Smooth muscle cell (in vitro differentiated cells): ENCODE data around the gene HECTD1. TPM values are rescaled to one million over a fixed set of nuclear protein-coding genes. Genes with fewer than 3 reads are reported as not detected.
"Not testable (repeated sequence)": the region's sequence is repeated elsewhere in the genome, so short reads cannot be mapped to it uniquely, and the experiment has no call there.

Experiments
- DNase-seq: peaks from one replicate; lab custom pipeline; 2025; ENCODE audit not compliant: unreplicated experiment; lab: John Stamatoyannopoulos, UW
- H2AFZ ChIP-seq: fragments of 200-600 bp; sonication (generic); 2 replicates; pipeline ENCODE4 v1.6.0; 2016; ENCODE audit warnings: antibody characterized with exemption, low read depth, mild to moderate bottlenecking
- H3F3A ChIP-seq: fragments of 200-600 bp; sonication (generic); 2 replicates; pipeline ENCODE4 v1.6.0; 2017; ENCODE audit warnings: antibody characterized with exemption, low read depth
- H3K27ac ChIP-seq: fragments of 200-600 bp; sonication (generic); 2 replicates; pipeline ENCODE4 v1.5.1; 2016; ENCODE audit warnings: low read depth, mild to moderate bottlenecking
- H3K27me3 ChIP-seq: fragments of 200-600 bp; sonication (generic); 2 replicates; pipeline ENCODE4 v1.6.1; 2016; ENCODE audit warnings: low read depth, mild to moderate bottlenecking
- H3K36me3 ChIP-seq: fragments of 200-600 bp; sonication (generic); 2 replicates; pipeline ENCODE4 v1.5.1; 2016; ENCODE audit warnings: low read depth
- H3K4me1 ChIP-seq: fragments of 200-600 bp; sonication (generic); 2 replicates; pipeline ENCODE4 v1.5.1; 2016; ENCODE audit warnings: low read depth
- H3K4me2 ChIP-seq: fragments of 200-600 bp; sonication (generic); 2 replicates; pipeline ENCODE4 v1.6.0; 2016; ENCODE audit warnings: mild to moderate bottlenecking
- H3K4me3 ChIP-seq: fragments of 200-600 bp; sonication (generic); 2 replicates; pipeline ENCODE4 v1.5.1; 2016; ENCODE audit warnings: mild to moderate bottlenecking
- H3K79me2 ChIP-seq: fragments of 200-600 bp; sonication (generic); 2 replicates; pipeline ENCODE4 v1.6.0; 2016; ENCODE audit warnings: low read depth, mild to moderate bottlenecking
- H3K9ac ChIP-seq: fragments of 200-600 bp; sonication (generic); 2 replicates; pipeline ENCODE4 v1.6.0; 2016; ENCODE audit warnings: low read depth
- H3K9me3 ChIP-seq: fragments of 200-600 bp; sonication (generic); replicated peaks from 2 replicates; pipeline ENCODE4 v1.5.1; 2016; ENCODE audit warnings: low read depth
- H4K20me1 ChIP-seq: fragments of 200-600 bp; sonication (generic); 2 replicates; pipeline ENCODE4 v1.6.0; 2016; ENCODE audit warnings: low read depth
- CTCF ChIP-seq: fragments of 200-600 bp; sonication (generic); IDR thresholded peaks from 2 replicates; pipeline ENCODE4 v1.5.1; 2017; ENCODE audit warnings: borderline replicate concordance, mild to moderate bottlenecking, antibody characterized with exemption; ENCODE audit not compliant: insufficient read depth, poor library complexity, severe bottlenecking
- WGBS: methylation state at CpG from one replicate; pipeline ENCODE4 v1.1.7; 2016; ENCODE audit warnings: low lambda C conversion rate; 5-methylcytosine and 5-hydroxymethylcytosine counted together
- polyA plus RNA-seq: library from polyadenylated mRNA; unstranded; fragments of >200 nt; fragmentation: Nextera tagmentation; extraction: Ambion mirVana; gene quantifications from 2 replicates; pipeline ENCODE4 v1.2.1, GENCODE V29; 2016
- total RNA-seq: library from RNA; depleted of rRNA; stranded (reverse); fragments of >200 nt; gene quantifications from 2 replicates; pipeline ENCODE4 v1.2.3, GENCODE V29; 2014

Gene HECTD1
- total RNA-seq (116 and 145 TPM in 2 replicates), polyA plus RNA-seq (39.3 and 47.6 TPM in 2 replicates)

DNA sequence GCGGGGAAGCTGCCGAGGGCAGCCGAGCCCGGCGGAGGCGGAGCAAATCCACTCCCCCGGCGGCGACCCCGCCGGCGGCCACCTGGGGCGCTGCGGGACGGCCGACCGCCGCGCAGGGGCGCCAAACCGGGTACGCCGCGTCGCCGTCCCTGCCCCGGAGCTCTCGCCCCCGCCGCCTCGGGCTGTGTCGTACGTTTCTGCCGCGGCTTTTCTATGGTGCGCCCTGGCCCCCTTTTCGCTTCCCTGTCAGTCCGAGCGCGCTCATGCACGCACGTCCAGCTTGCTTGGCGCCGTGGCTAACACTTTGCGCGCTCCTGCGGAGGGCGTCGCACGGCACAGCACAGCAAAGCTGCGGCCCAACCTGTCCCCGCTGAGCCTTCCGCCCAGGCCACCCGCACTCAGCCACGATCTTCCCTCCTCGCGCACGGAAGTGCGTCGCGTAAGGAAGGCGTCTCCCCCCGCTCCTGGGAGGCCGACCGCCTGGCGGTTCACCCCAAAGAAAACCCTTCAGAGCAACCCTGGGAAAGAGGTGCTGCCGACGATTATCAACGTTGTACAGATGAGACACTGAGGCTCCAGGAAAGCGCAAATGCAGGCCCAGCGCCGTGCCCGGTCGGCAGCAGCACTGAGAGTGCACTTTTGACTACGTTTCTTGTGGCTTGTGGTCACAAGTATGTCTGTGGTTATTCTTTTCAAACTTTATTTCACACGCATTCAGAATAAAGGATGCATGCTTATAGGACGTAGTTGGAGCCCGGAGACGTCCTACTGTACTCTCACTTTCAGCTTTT, at the start of gene HECTD1:
HECTD1 (minus strand) TSS at position 39 of the 791 bp plus-strand sequence. CDS start 1,857 bp downstream, outside the sequence.
- Histone ChIP-seq H3K4me3 (peak within 1 kb of the TSS; percentile 85), H3K36me3 (no peaks in the 10 kb centered on the region), H3K4me1 (peaks cover 22% of the 10 kb centered on the region), H3K9me3 (no peaks in the 10 kb centered on the region), H3K4me2 (peak within 1 kb of the TSS; percentile 86), H3F3A (peaks cover 5% of the 10 kb centered on the region), H3K79me2 (peaks cover 41% of the 10 kb centered on the region), H3K9ac (peak within 1 kb of the TSS; percentile 99), H4K20me1 (peaks cover 34% of the 10 kb centered on the region), H2AFZ (peak within 1 kb of the TSS; percentile 84), H3K27ac (peak within 1 kb of the TSS; percentile 98), H3K27me3 (no peaks in the 10 kb centered on the region)
- peak; percentile 67 for TF ChIP-seq CTCF
- DNase-seq, result peak; percentile 79
- WGBS, result 1% methylated on average over 45 of the region's 79 CpGs

DNA sequence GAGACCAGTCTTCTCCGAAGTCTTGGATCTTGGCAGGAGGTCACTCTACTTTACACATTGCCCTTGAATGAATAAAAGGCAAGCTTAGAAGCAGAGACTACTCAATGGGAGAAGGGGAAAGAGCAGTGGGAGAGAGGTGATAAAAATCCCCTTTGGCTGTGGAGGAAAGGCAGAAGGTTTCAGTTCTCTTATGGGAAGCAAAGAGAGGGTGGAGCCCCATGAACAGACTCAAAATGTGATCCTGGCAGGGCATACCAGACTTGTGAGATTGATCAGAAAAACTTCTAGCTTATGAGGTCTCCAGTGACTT, 49.6 kb upstream of the HECTD1 start:
- Histone ChIP-seq H3K27me3 (no peaks in the 10 kb centered on the region), H3K27ac (no peak overlapping the region), H3F3A (no peaks in the 10 kb centered on the region), H3K36me3 (no peaks in the 10 kb centered on the region), H2AFZ (no peak overlapping the region), H3K4me3 (no peak overlapping the region), H3K4me2 (no peak overlapping the region), H4K20me1 (no peaks in the 10 kb centered on the region), H3K9ac (no peak overlapping the region), H3K79me2 (no peaks in the 10 kb centered on the region), H3K9me3 (no peaks in the 10 kb centered on the region), H3K4me1 (no peaks in the 10 kb centered on the region)
- 97% methylated on average over 1 of the region's 1 CpG for WGBS
- DNase-seq, result no peak
- TF ChIP-seq CTCF, result no peak

DNA sequence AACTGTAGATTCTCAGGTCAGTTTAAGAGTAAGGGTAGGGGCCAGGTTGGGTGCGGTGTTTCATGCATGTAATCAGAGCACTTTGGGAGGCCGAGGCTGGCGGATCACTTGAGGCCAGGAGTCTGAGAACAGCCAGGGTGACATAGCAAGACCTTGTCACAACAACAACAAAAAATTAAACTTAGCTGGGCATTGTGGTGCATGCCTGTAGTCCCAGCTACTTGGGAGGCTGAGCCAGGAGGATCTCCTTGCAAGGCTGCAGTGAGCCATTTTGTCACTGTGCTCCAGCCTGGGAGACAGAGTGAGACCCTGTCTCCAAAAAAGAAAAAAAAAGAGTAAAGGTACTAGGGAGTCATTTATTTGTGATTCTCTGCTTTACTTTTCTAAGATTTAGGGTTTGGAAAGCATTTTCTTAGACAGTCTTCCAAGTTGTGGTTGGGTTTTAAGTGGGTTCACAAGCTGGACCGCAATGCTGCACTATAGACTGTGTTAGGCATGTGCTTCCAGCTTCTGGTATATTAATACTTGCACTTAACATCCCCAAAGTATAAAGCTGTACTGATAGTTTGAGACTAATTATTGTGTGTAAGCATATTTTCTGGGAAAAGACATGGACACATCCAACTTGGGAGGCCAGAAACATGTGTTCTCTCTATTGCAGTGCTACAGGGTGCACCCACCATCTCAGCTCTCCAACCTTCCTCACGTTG, 49.1 kb upstream of the HECTD1 start:
- TF ChIP-seq CTCF, result no peak

DNA sequence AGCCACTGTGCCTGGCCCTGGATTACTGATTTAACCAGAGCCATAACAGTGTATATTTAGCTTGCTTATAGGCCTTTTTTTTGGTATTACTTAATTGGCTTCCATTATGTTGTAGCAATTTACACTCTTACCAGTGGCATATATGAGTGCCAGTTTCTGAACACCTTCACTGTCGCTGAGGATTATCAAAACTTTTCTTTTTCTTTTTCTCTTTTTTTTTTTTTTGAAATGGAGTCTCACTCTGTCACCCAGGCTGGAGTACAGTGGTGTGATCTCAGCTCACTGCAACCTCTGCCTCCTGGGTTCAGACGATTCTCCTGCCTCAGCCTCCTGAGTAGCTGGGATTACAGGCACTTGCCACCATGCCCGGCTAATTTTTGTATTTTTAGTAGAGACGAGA, 48.3 kb upstream of the HECTD1 start:
- H2AFZ ChIP-seq, H3K9ac ChIP-seq, H3K36me3 ChIP-seq, H4K20me1 ChIP-seq, DNase-seq, H3K27me3 ChIP-seq, H3K79me2 ChIP-seq, H3K4me3 ChIP-seq, H3F3A ChIP-seq, H3K4me1 ChIP-seq, H3K4me2 ChIP-seq, H3K9me3 ChIP-seq, H3K27ac ChIP-seq: not testable (repeated sequence)
- 97% methylated on average over 4 of the region's 4 CpGs for WGBS

More for the DNA sequence above, 49.1 kb upstream of the HECTD1 start:
- 94% methylated on average over 5 of the region's 5 CpGs for WGBS
- Histone ChIP-seq H3K79me2 (no peaks in the 10 kb centered on the region), H3K27ac (no peak overlapping the region), H4K20me1 (no peaks in the 10 kb centered on the region), H3F3A (no peaks in the 10 kb centered on the region), H3K4me2 (no peak overlapping the region), H3K9ac (no peak overlapping the region), H3K27me3 (no peaks in the 10 kb centered on the region), H3K9me3 (no peaks in the 10 kb centered on the region), H3K4me3 (no peak overlapping the region), H3K36me3 (no peaks in the 10 kb centered on the region), H2AFZ (no peak overlapping the region), H3K4me1 (no peaks in the 10 kb centered on the region)
- DNase-seq, result no peak
